Liver (tissue), 9 donors: ENCODE results near the gene RTP5. TPM values are rescaled to one million over a fixed set of nuclear protein-coding genes. Genes with fewer than 3 reads are reported as not detected.

ENCODE experiments used
- DNase-seq: peaks from one replicate; pipeline ENCODE4 v3.0.0-alpha.2; 2017; ENCODE audit warnings: low spot score
- H3K27ac ChIP-seq, 2 donors: one replicate each; pipeline ENCODE4 v1.7.0; 2013; ENCODE audit warnings: inconsistent platforms in 2 of 2, low read length in 2 of 2, control low read depth in 1 of 2, low read depth in 1 of 2, mild to moderate bottlenecking in 1 of 2
- H3K27me3 ChIP-seq, 4 donors: one replicate each; pipeline versions ENCODE4 v1.6.1 to v1.7.0; 2013; ENCODE audit warnings: low read length in 3 of 4, inconsistent platforms in 1 of 4, mild to moderate bottlenecking in 1 of 4, moderate library complexity in 1 of 4; ENCODE audit not compliant: control insufficient read depth in 4 of 4, insufficient read depth in 4 of 4
- H3K36me3 ChIP-seq, 4 donors: one replicate each; pipeline versions ENCODE4 v1.6.1 to v1.7.0; 2013; ENCODE audit warnings: low read length in 3 of 4, mild to moderate bottlenecking in 3 of 4, low read depth in 1 of 4, moderate library complexity in 1 of 4; ENCODE audit not compliant: control insufficient read depth in 4 of 4, insufficient read depth in 3 of 4
- H3K4me1 ChIP-seq, 4 donors: one replicate each; pipeline versions ENCODE4 v1.6.1 to v1.7.0; 2013; ENCODE audit warnings: low read length in 3 of 4, mild to moderate bottlenecking in 3 of 4, moderate library complexity in 1 of 4; ENCODE audit not compliant: control insufficient read depth in 4 of 4, insufficient read depth in 4 of 4
- H3K4me3 ChIP-seq, 3 donors: one replicate each; pipeline versions ENCODE4 v1.6.1 to v1.7.0; 2013; ENCODE audit warnings: low read length in 3 of 3, control low read depth in 1 of 3, low read depth in 1 of 3, mild to moderate bottlenecking in 1 of 3
- H3K9ac ChIP-seq, 2 donors: one replicate each; pipeline ENCODE4 v1.7.0; 2013; ENCODE audit warnings: low read length in 2 of 2, mild to moderate bottlenecking in 2 of 2, moderate library complexity in 2 of 2, control low read depth in 1 of 2, low read depth in 1 of 2
- H3K9me3 ChIP-seq, 4 donors: one replicate each; pipeline versions ENCODE4 v1.6.1 to v1.7.0; 2013; ENCODE audit warnings: low read length in 3 of 4; ENCODE audit not compliant: control insufficient read depth in 4 of 4
- CTCF ChIP-seq: fragments of 150-350 bp; IDR thresholded peaks from 2 replicates; pipeline ENCODE4 v1.5.1; 2017; ENCODE audit warnings: improper control_type of control experiment, low read depth, low read length; ENCODE audit not compliant: missing input control
- EGR1 ChIP-seq, 2 donors: IDR thresholded peaks; 2 replicates each; pipeline ENCODE4 v1.6.1; 2016 to 2018; ENCODE audit warnings: antibody characterized with exemption in 2 of 2, low read depth in 2 of 2
- FOXA1 ChIP-seq: IDR thresholded peaks from 2 replicates; pipeline ENCODE4 v1.6.1; 2016; ENCODE audit warnings: antibody characterized with exemption
- FOXA2 ChIP-seq: IDR thresholded peaks from 2 replicates; pipeline ENCODE4 v1.6.1; 2016; ENCODE audit warnings: antibody characterized with exemption
- GABPA ChIP-seq, 2 donors: IDR thresholded peaks in 1 of 2; conservative IDR thresholded peaks in 1 of 2; 2 replicates each; pipeline ENCODE4 v1.6.1; 2016; ENCODE audit warnings: antibody characterized with exemption in 2 of 2, mild to moderate bottlenecking in 1 of 2, moderate library complexity in 1 of 2
- HNF4A ChIP-seq, 2 donors: conservative IDR thresholded peaks; 2 replicates each; pipeline ENCODE4 v1.6.1; 2016; ENCODE audit warnings: antibody characterized with exemption in 2 of 2, mild to moderate bottlenecking in 2 of 2
- HNF4G ChIP-seq: IDR thresholded peaks from 2 replicates; pipeline ENCODE4 v1.6.1; 2016; ENCODE audit warnings: antibody characterized with exemption
- JUND ChIP-seq, 2 donors: IDR thresholded peaks; 2 replicates each; pipeline ENCODE4 v1.6.1; 2016; ENCODE audit warnings: antibody characterized with exemption in 2 of 2
- NR2F2 ChIP-seq: IDR thresholded peaks from 2 replicates; pipeline ENCODE4 v1.6.1; 2016; ENCODE audit warnings: antibody characterized with exemption
- RAD21 ChIP-seq, 2 donors: IDR thresholded peaks; 2 replicates each; pipeline ENCODE4 v1.6.1; 2016; ENCODE audit warnings: antibody characterized with exemption in 2 of 2, mild to moderate bottlenecking in 2 of 2
- REST ChIP-seq: IDR thresholded peaks from 2 replicates; pipeline ENCODE4 v1.6.1; 2016; ENCODE audit warnings: antibody characterized with exemption, mild to moderate bottlenecking
- RXRA ChIP-seq, 2 donors: IDR thresholded peaks; 2 replicates each; pipeline ENCODE4 v1.6.1; 2017 to 2018; ENCODE audit warnings: antibody characterized with exemption in 2 of 2, mild to moderate bottlenecking in 1 of 2
- SP1 ChIP-seq: IDR thresholded peaks from 2 replicates; pipeline ENCODE4 v1.6.1; 2018; ENCODE audit warnings: antibody characterized with exemption, mild to moderate bottlenecking
- TAF1 ChIP-seq: conservative IDR thresholded peaks from 2 replicates; pipeline ENCODE4 v1.6.1; 2016; ENCODE audit warnings: antibody characterized with exemption, mild to moderate bottlenecking
- YY1 ChIP-seq: IDR thresholded peaks from 2 replicates; pipeline ENCODE4 v1.6.1; 2016; ENCODE audit warnings: antibody characterized with exemption, mild to moderate bottlenecking
- WGBS: extraction: QIAGEN DNeasy Blood & Tissue Kit; methylation state at CpG from one replicate; pipeline ENCODE4 v1.1.7; 2013; 5-methylcytosine and 5-hydroxymethylcytosine counted together
- polyA plus RNA-seq, 2 donors: library from polyadenylated mRNA; stranded (reverse) in 1 of 2; unstranded in 1 of 2; fragments of 200-250 nt in 1 of 2; fragments of >200 nt in 1 of 2; fragmentation: Nextera tagmentation in 1 of 2; extraction: Ambion mirVana in 1 of 2; gene quantifications; one replicate each; pipeline versions ENCODE4 v1.2.1 to v1.2.3, GENCODE V29; 2013 to 2015
- total RNA-seq, 2 donors: library from RNA; depleted of rRNA; stranded (reverse); fragments of >200 nt; gene quantifications; one replicate each; pipeline ENCODE4 v1.2.3, GENCODE V29; 2014
- TF ChIP-seq, protein P1 (sequence below): IDR thresholded peaks from 2 replicates; pipeline ENCODE4 v1.6.1; 2016; ENCODE audit warnings: antibody characterized with exemption
- TF ChIP-seq, protein P2 (sequence below): IDR thresholded peaks from 2 replicates; pipeline ENCODE4 v1.6.1; 2016; ENCODE audit warnings: antibody characterized with exemption
- TF ChIP-seq, protein P3 (sequence below): IDR thresholded peaks from 2 replicates; pipeline ENCODE4 v1.6.1; 2016; ENCODE audit warnings: antibody characterized with exemption
- donor health status: healthy.
- donor health status: healthy.
- donor health status: healthy.
- donor health status: healthy.
- donor health status: healthy.

Gene RTP5
- total and polyA plus RNA-seq, 4 donors = under 0.01 to 0.03 TPM; not detected in 2

GRCh38 chr2:241876528-241877196 lies 7.1 kb downstream of the RTP5 start:
- WGBS = 87% methylated on average over 18 of the region's 18 CpGs
- Histone ChIP-seq H3K4me3 (no peak overlapping the region), H3K27ac (no peak overlapping the region), H3K9me3 (no peaks in the 10 kb centered on the region), H3K27me3 (no peaks in the 10 kb centered on the region), H3K36me3 (no peaks in the 10 kb centered on the region), H3K9ac (no peak overlapping the region), H3K4me1 (peaks cover 0 to 8% (median 3%) of the 10 kb centered on the region in 4 donors)
- DNase-seq = no peak
- TF ChIP-seq EGR1 (IDR thresholded peaks at IDR 0.05; ENCODE audit: low read depth in 2 of 2) (no peak), JUND (IDR thresholded peaks at IDR 0.05) (no peak), SP1 (no peak), GABPA (IDR thresholded peaks at IDR 0.05 in 1 of 2, conservative IDR thresholded peaks at IDR 0.05 in 1 of 2) (no peak), REST (no peak), RAD21 (IDR thresholded peaks at IDR 0.05) (no peak), HNF4G (no peak), CTCF (no peak), RXRA (IDR thresholded peaks at IDR 0.05) (no peak), YY1 (no peak), NR2F2 (no peak), FOXA2 (no peak), HNF4A (conservative IDR thresholded peaks at IDR 0.05) (no peak), FOXA1 (no peak), TAF1 (no peak)
- TF ChIP-seq, protein P1, sequence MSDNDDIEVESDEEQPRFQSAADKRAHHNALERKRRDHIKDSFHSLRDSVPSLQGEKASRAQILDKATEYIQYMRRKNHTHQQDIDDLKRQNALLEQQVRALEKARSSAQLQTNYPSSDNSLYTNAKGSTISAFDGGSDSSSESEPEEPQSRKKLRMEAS = no peak
- TF ChIP-seq, protein P2, sequence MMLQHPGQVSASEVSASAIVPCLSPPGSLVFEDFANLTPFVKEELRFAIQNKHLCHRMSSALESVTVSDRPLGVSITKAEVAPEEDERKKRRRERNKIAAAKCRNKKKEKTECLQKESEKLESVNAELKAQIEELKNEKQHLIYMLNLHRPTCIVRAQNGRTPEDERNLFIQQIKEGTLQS = no peak
- TF ChIP-seq, protein P3, sequence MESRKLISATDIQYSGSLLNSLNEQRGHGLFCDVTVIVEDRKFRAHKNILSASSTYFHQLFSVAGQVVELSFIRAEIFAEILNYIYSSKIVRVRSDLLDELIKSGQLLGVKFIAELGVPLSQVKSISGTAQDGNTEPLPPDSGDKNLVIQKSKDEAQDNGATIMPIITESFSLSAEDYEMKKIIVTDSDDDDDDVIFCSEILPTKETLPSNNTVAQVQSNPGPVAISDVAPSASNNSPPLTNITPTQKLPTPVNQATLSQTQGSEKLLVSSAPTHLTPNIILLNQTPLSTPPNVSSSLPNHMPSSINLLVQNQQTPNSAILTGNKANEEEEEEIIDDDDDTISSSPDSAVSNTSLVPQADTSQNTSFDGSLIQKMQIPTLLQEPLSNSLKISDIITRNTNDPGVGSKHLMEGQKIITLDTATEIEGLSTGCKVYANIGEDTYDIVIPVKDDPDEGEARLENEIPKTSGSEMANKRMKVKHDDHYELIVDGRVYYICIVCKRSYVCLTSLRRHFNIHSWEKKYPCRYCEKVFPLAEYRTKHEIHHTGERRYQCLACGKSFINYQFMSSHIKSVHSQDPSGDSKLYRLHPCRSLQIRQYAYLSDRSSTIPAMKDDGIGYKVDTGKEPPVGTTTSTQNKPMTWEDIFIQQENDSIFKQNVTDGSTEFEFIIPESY = no peak
